ENCODE measurements around the gene SAT1.

GRCh38 chrX:23785580-23785979 lies 2.6 kb downstream of the SAT1 start:
- TF ChIP-seq CTCF (IDR thresholded peaks at IDR 0.05) (no peak), POLR2A (IDR thresholded peaks at IDR 0.05) (no peak)
